Stomach (tissue), 4 donors: Measurements from ENCODE around the gene BCAS1.

Source experiments
- CTCF ChIP-seq, 7 experiments: fragments of 450-650 bp in 4 of 7; fragments of 200-600 bp in 3 of 7; sonication (generic) in 3 of 7; IDR thresholded peaks; one replicate each; pipeline ENCODE4 v1.5.1; 2016 to 2019; ENCODE audit warnings: antibody characterized with exemption in 7 of 7, control low read depth in 2 of 7, mild to moderate bottlenecking in 1 of 7
- POLR2A ChIP-seq, 4 donors: fragments of 450-650 bp; IDR thresholded peaks; one replicate each; pipeline ENCODE4 v1.6.1; 2016; ENCODE audit warnings: antibody characterized with exemption in 4 of 4, control low read depth in 2 of 4, mild to moderate bottlenecking in 1 of 4, moderate library complexity in 1 of 4

DNA sequence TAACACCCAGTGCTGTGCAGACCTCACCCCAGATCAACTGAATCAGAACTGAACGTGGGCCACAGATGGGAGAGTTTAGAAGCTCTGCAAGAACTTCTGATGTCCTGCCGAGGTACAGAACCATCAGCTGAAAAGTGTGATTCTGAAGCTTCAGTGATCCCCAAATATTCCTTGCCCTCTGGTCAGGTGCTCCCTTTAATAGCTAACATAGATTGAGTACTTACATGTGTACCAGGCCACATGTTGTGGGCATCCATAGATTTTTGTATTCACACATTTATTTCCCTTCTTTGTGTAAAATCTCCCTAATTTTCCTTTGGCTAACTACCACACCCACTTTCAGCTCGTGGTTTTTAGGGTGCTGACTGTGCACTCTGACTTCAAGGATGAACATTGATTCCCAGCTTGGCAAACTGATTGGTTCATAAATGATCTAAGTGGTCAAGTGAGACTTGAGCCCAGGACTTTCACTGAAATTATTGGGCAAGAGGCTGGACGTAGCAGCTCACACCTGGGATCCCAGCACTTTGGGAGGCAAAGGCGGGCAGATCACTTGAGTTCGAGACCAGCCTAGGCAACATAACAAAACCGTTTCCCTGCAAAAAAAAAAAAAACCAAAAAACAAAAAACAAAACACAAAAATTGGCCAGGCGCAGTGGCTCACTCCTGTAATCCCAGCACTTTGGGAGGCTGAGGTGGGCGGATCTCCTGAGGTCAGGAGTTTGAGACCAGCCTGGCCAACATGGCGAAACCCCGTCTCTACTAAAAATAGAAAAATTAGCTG is 162.2 kb downstream of the BCAS1 start:
- TF ChIP-seq POLR2A (IDR thresholded peaks at IDR 0.05) (no peak), CTCF (IDR thresholded peaks at IDR 0.05) (no peak)
